SK-N-MC (cell line): ENCODE results near the gene GPR33.

Source experiments
- DNase-seq: peaks from one replicate; pipeline ENCODE4 v3.0.0-alpha.2; 2011; ENCODE audit warnings: low read depth, low spot score
- H3K27ac ChIP-seq: fragments of 200-600 bp; sonication (generic); 2 replicates; pipeline ENCODE4 v1.5.1; 2016; ENCODE audit warnings: mixed run types
- H3K36me3 ChIP-seq: fragments of 200-600 bp; sonication (generic); 2 replicates; pipeline ENCODE4 v1.6.1; 2017; ENCODE audit warnings: antibody characterized with exemption, low read length, mixed read lengths; ENCODE audit not compliant: insufficient read depth
- H3K4me3 ChIP-seq: fragments of 200-600 bp; sonication (generic); 2 replicates; pipeline ENCODE4 v1.5.1; 2016
- H3K9ac ChIP-seq: fragments of 200-600 bp; sonication (generic); 2 replicates; pipeline ENCODE4 v1.8.0; 2017; ENCODE audit warnings: mixed run types, mixed read lengths; ENCODE audit not compliant: insufficient read length
- H3K9me3 ChIP-seq: fragments of 200-600 bp; sonication (generic); 2 replicates; pipeline ENCODE4 v1.6.1; 2017; ENCODE audit warnings: low read depth, mild to moderate bottlenecking, antibody characterized with exemption, low read length, moderate library complexity, mixed read lengths
- EZH2 ChIP-seq: fragments of 200-600 bp; sonication (generic); IDR thresholded peaks from one replicate; pipeline ENCODE4 v1.6.1; 2017; ENCODE audit warnings: antibody characterized with exemption
- FOXP2 ChIP-seq: optimal IDR thresholded peaks from 2 replicates; pipeline ENCODE3; 2011; ENCODE audit warnings: mild to moderate bottlenecking, moderate library complexity; ENCODE audit not compliant: insufficient read depth; ENCODE audit errors: extremely low read length, control extremely low read depth
- POLR2AphosphoS5 ChIP-seq: IDR thresholded peaks from 2 replicates; pipeline ENCODE4 v1.6.1; 2012; ENCODE audit warnings: mild to moderate bottlenecking, low read depth, low read length, borderline replicate concordance

GPR33 gene, protein sequence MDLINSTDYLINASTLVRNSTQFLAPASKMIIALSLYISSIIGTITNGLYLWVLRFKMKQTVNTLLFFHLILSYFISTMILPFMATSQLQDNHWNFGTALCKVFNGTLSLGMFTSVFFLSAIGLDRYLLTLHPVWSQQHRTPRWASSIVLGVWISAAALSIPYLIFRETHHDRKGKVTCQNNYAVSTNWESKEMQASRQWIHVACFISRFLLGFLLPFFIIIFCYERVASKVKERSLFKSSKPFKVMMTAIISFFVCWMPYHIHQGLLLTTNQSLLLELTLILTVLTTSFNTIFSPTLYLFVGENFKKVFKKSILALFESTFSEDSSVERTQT

GRCh38 chr14:31487886-31488285 is at the start of gene GPR33:
TSS of gene GPR33 (minus strand) at chr14:31488039. CDS start at chr14:31483965, 4,074 bp downstream.
- Histone ChIP-seq H3K9ac (no peak within 1 kb of the TSS), H3K9me3 (no peaks in the 10 kb centered on the region), H3K4me3 (no peak within 1 kb of the TSS), H3K27ac (no peak within 1 kb of the TSS), H3K36me3 (no peaks in the 10 kb centered on the region)
- TF ChIP-seq POLR2AphosphoS5 (no peak), EZH2 (no peak), FOXP2 (no peak)
- no peak for DNase-seq

GRCh38 chr14:31536201-31536960 is 48.5 kb upstream of the GPR33 start:
- H3K27ac ChIP-seq, result no peak overlapping the region
- H3K36me3 ChIP-seq, result no peaks in the 10 kb centered on the region
- H3K4me3 ChIP-seq, result no peak overlapping the region
- no peak for TF ChIP-seq FOXP2
- no peak for TF ChIP-seq POLR2AphosphoS5
- TF ChIP-seq EZH2, result no peak
- H3K9ac ChIP-seq, result no peak overlapping the region
- DNase-seq, result no peak
- no peaks in the 10 kb centered on the region for H3K9me3 ChIP-seq

GRCh38 chr14:31530136-31530535 is 42.3 kb upstream of the GPR33 start:
- no peak overlapping the region for H3K4me3 ChIP-seq
- no peak overlapping the region for H3K27ac ChIP-seq
- H3K9ac ChIP-seq, result no peak overlapping the region
- TF ChIP-seq EZH2, result no peak
- TF ChIP-seq FOXP2, result no peak
- TF ChIP-seq POLR2AphosphoS5, result no peak
- DNase-seq, result no peak
- H3K9me3 ChIP-seq, result no peaks in the 10 kb centered on the region
- no peaks in the 10 kb centered on the region for H3K36me3 ChIP-seq

GRCh38 chr14:31529053-31529452 is 41.2 kb upstream of the GPR33 start:
- H3K9me3 ChIP-seq, result no peaks in the 10 kb centered on the region
- no peak overlapping the region for H3K9ac ChIP-seq
- TF ChIP-seq POLR2AphosphoS5 (no peak), EZH2 (no peak), FOXP2 (no peak)
- H3K27ac ChIP-seq, result no peak overlapping the region
- no peak overlapping the region for H3K4me3 ChIP-seq
- DNase-seq, result no peak
- no peaks in the 10 kb centered on the region for H3K36me3 ChIP-seq

- no peaks in the 10 kb centered on the region for H3K36me3 ChIP-seq
- H3K9me3 ChIP-seq, result no peaks in the 10 kb centered on the region
- TF ChIP-seq EZH2 (no peak), POLR2AphosphoS5 (no peak), FOXP2 (no peak)
- no peak overlapping the region for H3K4me3 ChIP-seq
- DNase-seq, result no peak
- H3K27ac ChIP-seq, result no peak overlapping the region
- no peak overlapping the region for H3K9ac ChIP-seq
These were observed 39.7 kb upstream of the GPR33 start for GRCh38 chr14:31527546-31527945.

- TF ChIP-seq FOXP2, result no peak
- no peak for TF ChIP-seq POLR2AphosphoS5
- DNase-seq, result no peak
- no peak overlapping the region for H3K4me3 ChIP-seq
- no peak overlapping the region for H3K27ac ChIP-seq
- no peak overlapping the region for H3K9ac ChIP-seq
- H3K36me3 ChIP-seq, result no peaks in the 10 kb centered on the region
- H3K9me3 ChIP-seq, result no peaks in the 10 kb centered on the region
These were observed 39.2 kb upstream of the GPR33 start for GRCh38 chr14:31527087-31527486.

DNA sequence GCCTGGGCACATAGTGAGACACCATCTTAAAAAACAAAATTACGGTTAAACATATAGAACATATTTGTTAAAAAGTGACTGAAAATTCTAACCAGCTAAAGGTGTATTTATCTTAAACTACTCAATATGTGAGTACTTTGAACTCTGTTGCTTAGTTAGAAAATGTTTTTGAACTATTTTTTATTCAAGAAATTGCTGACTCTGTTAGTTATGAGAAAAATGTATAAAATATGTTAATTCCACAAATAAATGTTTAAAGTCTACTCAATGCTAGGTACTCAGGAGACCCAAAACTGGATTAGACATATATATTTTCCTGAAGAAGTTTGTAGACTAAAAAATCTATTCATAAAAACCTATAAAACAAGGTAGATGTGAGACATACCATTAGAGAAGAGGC is 23.0 kb upstream of the GPR33 start:
- Histone ChIP-seq H3K9me3 (no peaks in the 10 kb centered on the region), H3K4me3 (no peak overlapping the region), H3K9ac (no peak overlapping the region), H3K27ac (no peak overlapping the region), H3K36me3 (no peaks in the 10 kb centered on the region)
- no peak for DNase-seq
- TF ChIP-seq FOXP2, result no peak
- TF ChIP-seq EZH2, result no peak
- TF ChIP-seq POLR2AphosphoS5, result no peak

DNA sequence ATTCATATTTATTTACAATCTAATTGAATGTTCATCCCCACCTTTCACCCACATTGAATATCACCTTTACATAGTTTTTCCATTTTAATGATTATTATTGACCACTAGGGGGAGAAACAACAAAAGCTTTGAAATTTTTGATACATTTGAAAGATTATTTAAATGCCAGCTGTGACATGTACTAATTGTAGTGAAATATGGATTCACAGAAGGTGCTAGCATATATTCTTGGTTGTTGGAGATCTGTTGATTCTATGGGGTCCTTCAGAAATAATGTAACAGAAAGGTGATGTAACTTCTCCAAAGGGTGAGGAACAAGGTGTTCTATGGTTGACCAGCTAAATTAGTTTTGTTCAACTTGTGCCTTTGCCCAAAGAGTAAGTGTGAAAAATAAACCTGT is 22.4 kb upstream of the GPR33 start:
- Histone ChIP-seq H3K36me3 (no peaks in the 10 kb centered on the region), H3K9ac (no peak overlapping the region), H3K9me3 (no peaks in the 10 kb centered on the region), H3K4me3 (no peak overlapping the region), H3K27ac (no peak overlapping the region)
- no peak for TF ChIP-seq FOXP2
- peak; percentile 3 for DNase-seq
